Osteoblast (primary cell): ENCODE measurements around the gene BPIFA3. TPM values are rescaled to one million over a fixed set of nuclear protein-coding genes. Genes with fewer than 3 reads are reported as not detected.

Experiments used
- DNase-seq: peaks from one replicate; pipeline ENCODE4 v3.0.0; 2011; ENCODE audit warnings: low spot score, mixed read lengths; ENCODE audit not compliant: insufficient read length; ENCODE audit errors: missing footprints
- H2AFZ ChIP-seq: 2 replicates; pipeline ENCODE4 v1.6.0; 2011; ENCODE audit warnings: mild to moderate bottlenecking, low read length
- H3K27ac ChIP-seq: 2 replicates; pipeline ENCODE4 v1.5.1; 2011; ENCODE audit warnings: mild to moderate bottlenecking, low read depth, low read length, moderate library complexity
- H3K27me3 ChIP-seq: 2 replicates; pipeline ENCODE4 v1.6.0; 2012; ENCODE audit warnings: mild to moderate bottlenecking, control low read depth, inconsistent platforms, low read length, moderate library complexity; ENCODE audit not compliant: insufficient read depth
- H3K36me3 ChIP-seq: 2 replicates; pipeline ENCODE4 v1.5.1; 2011; ENCODE audit warnings: mild to moderate bottlenecking, low read length, control low read depth, moderate library complexity; ENCODE audit not compliant: insufficient read depth
- H3K4me1 ChIP-seq: 2 replicates; pipeline ENCODE4 v1.5.1; 2011; ENCODE audit warnings: mild to moderate bottlenecking, low read length, control low read depth, moderate library complexity; ENCODE audit not compliant: insufficient read depth
- H3K4me2 ChIP-seq: 2 replicates; pipeline ENCODE4 v1.6.0; 2011; ENCODE audit warnings: mild to moderate bottlenecking, low read length; ENCODE audit not compliant: insufficient read depth
- H3K4me3 ChIP-seq: fragments of 200-600 bp; sonication (generic); 3 replicates; pipeline ENCODE4 v1.5.1; 2012; ENCODE audit warnings: mild to moderate bottlenecking, low read length, inconsistent platforms; ENCODE audit not compliant: insufficient read depth
- H3K79me2 ChIP-seq: 2 replicates; pipeline ENCODE4 v1.6.0; 2012; ENCODE audit warnings: mild to moderate bottlenecking, low read length, control low read depth, inconsistent platforms; ENCODE audit not compliant: insufficient read depth
- H3K9me3 ChIP-seq: 2 replicates; pipeline ENCODE4 v1.5.1; 2011; ENCODE audit warnings: low read depth, low read length, control low read depth
- H4K20me1 ChIP-seq: 2 replicates; pipeline ENCODE4 v1.6.0; 2012; ENCODE audit warnings: mild to moderate bottlenecking, low read length, control low read depth; ENCODE audit not compliant: insufficient read depth
- CTCF ChIP-seq: IDR thresholded peaks from 2 replicates; pipeline ENCODE4 v1.5.1; 2011; ENCODE audit warnings: mild to moderate bottlenecking, low read depth, low read length, moderate library complexity; ENCODE audit errors: extremely low read depth
- total RNA-seq: library from RNA; depleted of rRNA; stranded (reverse); fragments of >200 nt; gene quantifications from 2 replicates; pipeline ENCODE4 v1.2.3, GENCODE V29; 2012

The BPIFA3 gene
- total RNA-seq, 1 donor, result not detected

- Histone ChIP-seq H4K20me1 (no peaks in the 10 kb centered on the region), H3K4me2 (no peak overlapping the region), H3K9me3 (no peaks in the 10 kb centered on the region), H3K27me3 (peaks cover 2% of the 10 kb centered on the region), H3K4me1 (no peaks in the 10 kb centered on the region), H3K4me3 (no peak overlapping the region), H2AFZ (no peak overlapping the region), H3K27ac (no peak overlapping the region), H3K79me2 (no peaks in the 10 kb centered on the region), H3K36me3 (no peaks in the 10 kb centered on the region)
- TF ChIP-seq CTCF, result no peak
- no peak for DNase-seq
Measured at GRCh38 chr20:33187491-33187890, 29.7 kb upstream of the BPIFA3 start.

- Histone ChIP-seq H3K4me3 (no peak overlapping the region), H4K20me1 (no peaks in the 10 kb centered on the region), H3K27me3 (peaks cover 2% of the 10 kb centered on the region), H3K36me3 (no peaks in the 10 kb centered on the region), H3K4me1 (no peaks in the 10 kb centered on the region), H3K9me3 (no peaks in the 10 kb centered on the region), H2AFZ (no peak overlapping the region), H3K4me2 (no peak overlapping the region), H3K27ac (no peak overlapping the region), H3K79me2 (no peaks in the 10 kb centered on the region)
- TF ChIP-seq CTCF, result no peak
- DNase-seq, result no peak
Measured at GRCh38 chr20:33188421-33188820, 28.7 kb upstream of the BPIFA3 start.

- no peaks in the 10 kb centered on the region for H3K79me2 ChIP-seq
- no peaks in the 10 kb centered on the region for H3K9me3 ChIP-seq
- no peak for TF ChIP-seq CTCF
- no peaks in the 10 kb centered on the region for H3K36me3 ChIP-seq
- DNase-seq, result no peak
- no peaks in the 10 kb centered on the region for H3K27me3 ChIP-seq
- H2AFZ ChIP-seq, result no peak overlapping the region
- H3K4me1 ChIP-seq, result no peaks in the 10 kb centered on the region
- H4K20me1 ChIP-seq, result no peaks in the 10 kb centered on the region
- H3K4me2 ChIP-seq, result no peak overlapping the region
- H3K4me3 ChIP-seq, result no peak overlapping the region
- H3K27ac ChIP-seq, result no peak overlapping the region
Measured at GRCh38 chr20:33191484-33191883, 25.7 kb upstream of the BPIFA3 start.

- Histone ChIP-seq H3K27ac (no peak overlapping the region), H3K4me3 (no peak overlapping the region), H3K79me2 (no peaks in the 10 kb centered on the region), H3K36me3 (no peaks in the 10 kb centered on the region), H3K27me3 (no peaks in the 10 kb centered on the region), H3K4me2 (no peak overlapping the region), H2AFZ (no peak overlapping the region), H3K4me1 (no peaks in the 10 kb centered on the region), H4K20me1 (no peaks in the 10 kb centered on the region), H3K9me3 (no peaks in the 10 kb centered on the region)
- no peak for DNase-seq
- TF ChIP-seq CTCF, result no peak
Measured at GRCh38 chr20:33191955-33192354, 25.2 kb upstream of the BPIFA3 start.
